WTC11 (cell line): ENCODE data around the gene CFAP206. TPM values are rescaled to one million over a fixed set of nuclear protein-coding genes. Genes with fewer than 3 reads are reported as not detected.

Source experiments
- ATAC-seq: fragments of 200-7000 bp; cut with Tn5 transposase; 2 replicates; pipeline ENCODE4 v1.10.0; 2021; ENCODE audit warnings: mild to moderate bottlenecking, moderate library complexity
- CTCF ChIA-PET: fragments of 300-600 bp; sonication (Branson Sonifier 250); formaldehyde crosslinking; loops from one replicate; lab custom pipeline; 2021; ENCODE audit warnings: antibody characterized with exemption; lab: Charles Lee
- POLR2A ChIA-PET: fragments of 350-600 bp; sonication (Branson Sonifier 250); formaldehyde crosslinking; loops from one replicate; lab custom pipeline; 2021; ENCODE audit warnings: antibody characterized with exemption; lab: Charles Lee
- DNase-seq: peaks from one replicate; pipeline ENCODE4 v3.0.0; 2021; ENCODE audit warnings: low spot score
- H3K27ac Mint-ChIP-seq: 2 replicates; pipeline ENCODE4 v1.8.0; 2021; ENCODE audit warnings: mixed read lengths
- H3K27me3 Mint-ChIP-seq: 2 replicates; pipeline ENCODE4 v1.8.0; 2021; ENCODE audit warnings: low read depth, mild to moderate bottlenecking, moderate library complexity, mixed read lengths
- H3K36me3 Mint-ChIP-seq: 2 replicates; pipeline ENCODE4 v1.8.0; 2021; ENCODE audit warnings: mixed read lengths
- H3K4me1 Mint-ChIP-seq: 2 replicates; pipeline ENCODE4 v1.8.0; 2022; ENCODE audit warnings: mixed read lengths
- H3K4me3 Mint-ChIP-seq: 2 replicates; pipeline ENCODE4 v1.8.0; 2021; ENCODE audit warnings: mild to moderate bottlenecking, moderate library complexity, mixed read lengths
- H3K9me3 Mint-ChIP-seq: 2 replicates; pipeline ENCODE4 v1.8.0; 2021; ENCODE audit warnings: mixed read lengths
- ATF1 ChIP-seq: sonication (generic); formaldehyde crosslinking; IDR thresholded peaks from 2 replicates; pipeline ENCODE4 v1.8.1; 2023; ENCODE audit warnings: mild to moderate bottlenecking, moderate library complexity, missing genetic modification reagents
- E2F4 ChIP-seq: sonication (generic); formaldehyde crosslinking; IDR thresholded peaks from 2 replicates; pipeline ENCODE4 v1.8.1; 2022; ENCODE audit warnings: low read depth, mild to moderate bottlenecking, moderate library complexity, missing genetic modification reagents, borderline replicate concordance
- ELF4 ChIP-seq: sonication (generic); formaldehyde crosslinking; IDR thresholded peaks from 2 replicates; pipeline ENCODE4 v1.8.1; 2022; ENCODE audit warnings: low read depth, mild to moderate bottlenecking, moderate library complexity, missing genetic modification reagents
- ESRRA ChIP-seq: sonication (generic); formaldehyde crosslinking; IDR thresholded peaks from 2 replicates; pipeline ENCODE4 v1.8.1; 2022; ENCODE audit warnings: mild to moderate bottlenecking, missing genetic modification reagents, borderline replicate concordance
- FOXJ3 ChIP-seq: sonication (generic); formaldehyde crosslinking; IDR thresholded peaks from 2 replicates; pipeline ENCODE4 v1.9.0; 2021; ENCODE audit warnings: missing genetic modification reagents, mild to moderate bottlenecking, borderline replicate concordance
- GABPB1 ChIP-seq: sonication (generic); formaldehyde crosslinking; IDR thresholded peaks from 2 replicates; pipeline ENCODE4 v1.8.1; 2023; ENCODE audit warnings: mild to moderate bottlenecking, missing genetic modification reagents
- GRHL2 ChIP-seq: fragments of 250-450 bp; sonication (Bioruptor Pico); IDR thresholded peaks from 2 replicates; pipeline ENCODE4 v1.8.0; 2022; ENCODE audit warnings: mild to moderate bottlenecking, moderate library complexity; ENCODE audit not compliant: insufficient replicate concordance, severe bottlenecking
- HMGA2 ChIP-seq: fragments of 250-450 bp; sonication (Bioruptor Pico); IDR thresholded peaks from 2 replicates; pipeline ENCODE4 v1.4.0; 2021; ENCODE audit warnings: mild to moderate bottlenecking, moderate library complexity
- KAT7 ChIP-seq: sonication (generic); formaldehyde crosslinking; IDR thresholded peaks from 2 replicates; pipeline ENCODE4 v1.8.1; 2023; ENCODE audit warnings: missing genetic modification reagents, mild to moderate bottlenecking, borderline replicate concordance
- MXD4 ChIP-seq: fragments of 250-450 bp; sonication (Bioruptor Pico); IDR thresholded peaks from 2 replicates; pipeline ENCODE4 v1.8.0; 2021; ENCODE audit warnings: mild to moderate bottlenecking, moderate library complexity, borderline replicate concordance
- MYBL2 ChIP-seq: sonication (generic); formaldehyde crosslinking; IDR thresholded peaks from 2 replicates; pipeline ENCODE4 v1.8.1; 2023; ENCODE audit warnings: mild to moderate bottlenecking, moderate library complexity, missing genetic modification reagents
- NFYB ChIP-seq: sonication (generic); formaldehyde crosslinking; conservative IDR thresholded peaks from 2 replicates; pipeline ENCODE4 v1.8.0; 2022; ENCODE audit warnings: low read depth, missing genetic modification reagents
- NR1H2 ChIP-seq: sonication (generic); formaldehyde crosslinking; IDR thresholded peaks from 2 replicates; pipeline ENCODE4 v1.9.0; 2021; ENCODE audit warnings: mild to moderate bottlenecking, moderate library complexity, missing genetic modification reagents
- NR2C2 ChIP-seq: sonication (generic); formaldehyde crosslinking; IDR thresholded peaks from 2 replicates; pipeline ENCODE4 v1.8.0; 2022; ENCODE audit warnings: mild to moderate bottlenecking, missing genetic modification reagents
- STAT6 ChIP-seq: sonication (generic); formaldehyde crosslinking; conservative IDR thresholded peaks from 2 replicates; pipeline ENCODE4 v1.8.1; 2023; ENCODE audit warnings: mild to moderate bottlenecking, low read depth, missing genetic modification reagents, moderate library complexity
- TCF7 ChIP-seq: sonication (generic); formaldehyde crosslinking; IDR thresholded peaks from 2 replicates; pipeline ENCODE4 v1.8.0; 2022; ENCODE audit warnings: mild to moderate bottlenecking, low read depth, missing genetic modification reagents, moderate library complexity
- TEAD4 ChIP-seq: sonication (generic); formaldehyde crosslinking; IDR thresholded peaks from 2 replicates; pipeline ENCODE4 v1.8.0; 2022; ENCODE audit warnings: mild to moderate bottlenecking, missing genetic modification reagents
- ZBTB21 ChIP-seq: sonication (generic); formaldehyde crosslinking; IDR thresholded peaks from 2 replicates; pipeline ENCODE4 v1.8.1; 2023; ENCODE audit warnings: mild to moderate bottlenecking, missing genetic modification reagents, borderline replicate concordance
- ZNF121 ChIP-seq: sonication (generic); formaldehyde crosslinking; IDR thresholded peaks from 2 replicates; pipeline ENCODE4 v1.8.0; 2023; ENCODE audit warnings: missing genetic modification reagents
- ZNF671 ChIP-seq: fragments of 250-450 bp; sonication (Bioruptor Pico); IDR thresholded peaks from 2 replicates; pipeline ENCODE4 v1.8.0; 2021; ENCODE audit warnings: mild to moderate bottlenecking
- total RNA-seq: library from RNA; stranded (reverse); gene quantifications from 3 replicates; pipeline ENCODE4 v1.2.3, GENCODE V29; 2021
- TF ChIP-seq, protein P1 (sequence below): fragments of 250-450 bp; sonication (Bioruptor Pico); IDR thresholded peaks from 2 replicates; pipeline ENCODE4 v1.9.0; 2021; ENCODE audit warnings: mild to moderate bottlenecking
- TF ChIP-seq, protein P2 (sequence below): sonication (generic); formaldehyde crosslinking; IDR thresholded peaks from 2 replicates; pipeline ENCODE4 v1.8.1; 2023; ENCODE audit warnings: mild to moderate bottlenecking, missing genetic modification reagents, moderate library complexity
- TF ChIP-seq, protein P3 (sequence below): sonication (generic); formaldehyde crosslinking; IDR thresholded peaks from 2 replicates; pipeline ENCODE4 v1.8.0; 2023; ENCODE audit warnings: mild to moderate bottlenecking, missing genetic modification reagents
- TF ChIP-seq, protein P4 (sequence below): fragments of 250-450 bp; sonication (Bioruptor Pico); conservative IDR thresholded peaks from 2 replicates; pipeline ENCODE4 v1.9.0; 2021; ENCODE audit warnings: mild to moderate bottlenecking

Gene CFAP206
- total RNA-seq, 1 experiment from 2014 or later: not detected

DNA sequence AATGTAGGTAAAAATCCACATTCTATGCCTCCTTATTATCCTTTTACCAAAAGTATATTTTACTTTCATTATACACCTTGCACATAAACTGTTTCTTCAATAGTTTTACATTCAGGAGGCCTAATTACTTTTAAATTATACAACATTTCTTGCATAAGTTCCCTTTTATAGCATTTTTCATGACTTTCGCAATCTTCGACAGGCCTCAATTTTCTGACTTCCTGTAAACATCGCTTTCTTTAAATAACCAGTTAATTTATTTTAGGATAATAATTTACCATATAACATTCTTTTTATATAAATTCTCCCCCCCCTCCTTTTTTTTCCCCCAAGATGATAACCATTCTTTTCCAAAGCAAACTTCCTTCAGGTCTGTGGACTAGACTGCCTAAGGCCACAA, 74.2 kb downstream of the CFAP206 start:
- Mint-ChIP-seq H3K4me3 (no peak overlapping the region), H3K27ac (no peak overlapping the region), H3K27me3 (no peaks in the 10 kb centered on the region), H3K9me3 (peaks cover 5% of the 10 kb centered on the region), H3K4me1 (peaks cover 8% of the 10 kb centered on the region), H3K36me3 (peaks cover 3% of the 10 kb centered on the region)
- ATAC-seq (no peak), DNase-seq (no peak)
- POLR2A ChIA-PET: no interaction called here
- CTCF ChIA-PET: no interaction called here
- TF ChIP-seq ZNF121 (CRISPR knock-in tag) (no peak), MXD4 (CRISPR knock-in tag) (no peak), NFYB (CRISPR knock-in tag) (no peak), NR1H2 (no peak), TCF7 (no peak), ZBTB21 (CRISPR knock-in tag) (no peak), MYBL2 (CRISPR knock-in tag) (no peak), GRHL2 (CRISPR knock-in tag) (no peak), E2F4 (no peak), HMGA2 (CRISPR knock-in tag) (no peak), TEAD4 (CRISPR knock-in tag) (no peak)
- TF ChIP-seq, protein P1, sequence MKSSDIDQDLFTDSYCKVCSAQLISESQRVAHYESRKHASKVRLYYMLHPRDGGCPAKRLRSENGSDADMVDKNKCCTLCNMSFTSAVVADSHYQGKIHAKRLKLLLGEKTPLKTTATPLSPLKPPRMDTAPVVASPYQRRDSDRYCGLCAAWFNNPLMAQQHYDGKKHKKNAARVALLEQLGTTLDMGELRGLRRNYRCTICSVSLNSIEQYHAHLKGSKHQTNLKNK: no peak
- TF ChIP-seq, protein P2, sequence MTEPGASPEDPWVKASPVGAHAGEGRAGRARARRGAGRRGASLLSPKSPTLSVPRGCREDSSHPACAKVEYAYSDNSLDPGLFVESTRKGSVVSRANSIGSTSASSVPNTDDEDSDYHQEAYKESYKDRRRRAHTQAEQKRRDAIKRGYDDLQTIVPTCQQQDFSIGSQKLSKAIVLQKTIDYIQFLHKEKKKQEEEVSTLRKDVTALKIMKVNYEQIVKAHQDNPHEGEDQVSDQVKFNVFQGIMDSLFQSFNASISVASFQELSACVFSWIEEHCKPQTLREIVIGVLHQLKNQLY: no peak
- TF ChIP-seq, all 79 proteins: peak for 0

- DNase-seq (no peak), ATAC-seq (no peak)
- ChIA-PET POLR2A (no interaction called here), CTCF (no interaction called here)
- Mint-ChIP-seq H3K27ac (no peak overlapping the region; the same call in 1 of the 2 replicates), H3K36me3 (peaks cover 3% of the 10 kb centered on the region), H3K27me3 (no peaks in the 10 kb centered on the region), H3K4me1 (peaks cover 9% of the 10 kb centered on the region), H3K4me3 (no peak overlapping the region), H3K9me3 (peaks cover 5% of the 10 kb centered on the region)
- no peak for TF ChIP-seq ZNF671 (CRISPR knock-in tag)
- TF ChIP-seq ELF4 (CRISPR knock-in tag): no peak
- TF ChIP-seq STAT6 (CRISPR knock-in tag): no peak
- no peak for TF ChIP-seq NR2C2
- TF ChIP-seq, protein P3, sequence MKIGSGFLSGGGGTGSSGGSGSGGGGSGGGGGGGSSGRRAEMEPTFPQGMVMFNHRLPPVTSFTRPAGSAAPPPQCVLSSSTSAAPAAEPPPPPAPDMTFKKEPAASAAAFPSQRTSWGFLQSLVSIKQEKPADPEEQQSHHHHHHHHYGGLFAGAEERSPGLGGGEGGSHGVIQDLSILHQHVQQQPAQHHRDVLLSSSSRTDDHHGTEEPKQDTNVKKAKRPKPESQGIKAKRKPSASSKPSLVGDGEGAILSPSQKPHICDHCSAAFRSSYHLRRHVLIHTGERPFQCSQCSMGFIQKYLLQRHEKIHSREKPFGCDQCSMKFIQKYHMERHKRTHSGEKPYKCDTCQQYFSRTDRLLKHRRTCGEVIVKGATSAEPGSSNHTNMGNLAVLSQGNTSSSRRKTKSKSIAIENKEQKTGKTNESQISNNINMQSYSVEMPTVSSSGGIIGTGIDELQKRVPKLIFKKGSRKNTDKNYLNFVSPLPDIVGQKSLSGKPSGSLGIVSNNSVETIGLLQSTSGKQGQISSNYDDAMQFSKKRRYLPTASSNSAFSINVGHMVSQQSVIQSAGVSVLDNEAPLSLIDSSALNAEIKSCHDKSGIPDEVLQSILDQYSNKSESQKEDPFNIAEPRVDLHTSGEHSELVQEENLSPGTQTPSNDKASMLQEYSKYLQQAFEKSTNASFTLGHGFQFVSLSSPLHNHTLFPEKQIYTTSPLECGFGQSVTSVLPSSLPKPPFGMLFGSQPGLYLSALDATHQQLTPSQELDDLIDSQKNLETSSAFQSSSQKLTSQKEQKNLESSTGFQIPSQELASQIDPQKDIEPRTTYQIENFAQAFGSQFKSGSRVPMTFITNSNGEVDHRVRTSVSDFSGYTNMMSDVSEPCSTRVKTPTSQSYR (CRISPR knock-in tag): no peak
- TF ChIP-seq ATF1 (CRISPR knock-in tag): no peak
- TF ChIP-seq FOXJ3: no peak
- no peak for TF ChIP-seq ESRRA (CRISPR knock-in tag)
- TF ChIP-seq GABPB1 (CRISPR knock-in tag): no peak
- TF ChIP-seq, protein P2: no peak
- TF ChIP-seq HMGA2 (CRISPR knock-in tag): no peak
- no peak for TF ChIP-seq KAT7 (CRISPR knock-in tag)
- TF ChIP-seq, protein P4, sequence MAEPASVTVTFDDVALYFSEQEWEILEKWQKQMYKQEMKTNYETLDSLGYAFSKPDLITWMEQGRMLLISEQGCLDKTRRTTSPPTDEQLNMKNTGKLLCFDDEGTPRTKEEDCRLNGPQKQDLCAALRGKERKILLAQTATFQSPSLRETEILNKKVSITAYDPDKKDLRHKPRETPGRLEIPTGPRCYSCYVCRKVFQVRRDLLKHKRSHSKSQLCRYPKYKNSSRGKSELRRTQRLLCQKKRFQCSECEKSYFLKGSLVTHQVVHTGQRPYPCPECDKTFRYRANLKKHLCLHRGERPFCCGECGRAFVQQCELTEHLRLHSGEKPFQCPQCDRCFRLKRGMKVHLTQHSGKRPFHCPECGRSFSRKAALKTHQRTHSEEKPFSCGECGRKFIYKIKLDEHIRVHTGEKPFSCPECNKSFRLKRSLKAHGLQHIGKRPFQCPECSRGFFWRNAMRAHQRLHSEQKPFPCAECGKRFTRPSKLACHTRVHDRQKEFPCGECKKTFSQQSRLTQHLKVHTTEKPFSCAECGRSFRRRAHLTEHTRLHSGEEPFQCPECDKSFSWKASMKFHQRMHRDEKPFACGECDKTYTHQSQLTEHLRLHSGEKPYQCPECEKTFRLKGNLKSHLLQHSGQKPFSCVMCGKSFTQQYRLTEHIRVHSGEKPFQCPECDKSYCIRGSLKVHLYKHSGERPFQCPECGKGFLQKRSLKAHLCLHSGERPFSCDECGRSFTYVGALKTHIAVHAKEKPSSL (CRISPR knock-in tag): no peak
These were observed 74.6 kb downstream of the CFAP206 start for GRCh38 chr6:87482366-87482765.
